ENCODE data around the gene FSTL4. TPM values are rescaled to one million over a fixed set of nuclear protein-coding genes. Genes with fewer than 3 reads are reported as not detected.

Gene FSTL4
- total RNA-seq, 6 donors from 2014 or later = 0.49 to 4.6 (median 1.1) TPM

DNA sequence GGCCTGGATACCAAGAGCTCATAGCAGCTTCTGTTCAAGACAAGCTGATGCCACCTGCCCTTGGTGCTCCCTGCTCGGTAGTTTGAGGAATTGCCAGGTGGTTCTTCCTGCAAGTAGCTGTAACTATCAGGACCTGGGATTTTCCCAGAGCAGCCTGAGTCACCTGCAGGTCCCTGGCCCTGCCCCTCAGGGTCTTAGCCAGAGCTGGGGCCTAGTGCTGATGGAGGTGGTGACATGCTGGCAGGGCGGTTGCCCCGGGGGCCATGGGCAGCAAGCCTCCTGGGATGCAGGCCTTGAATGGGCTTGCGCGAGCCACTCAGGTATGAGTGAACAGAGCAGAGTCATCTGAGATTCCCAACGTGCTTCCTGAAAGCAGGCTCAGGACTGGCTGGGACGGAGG lies 298.3 kb downstream of the FSTL4 start:
- DNase-seq (no peak), ATAC-seq (ENCODE audit: low FRiP score in 2 of 2) (no peak)
- Histone ChIP-seq H3K4me3 (no peak overlapping the region), H3K4me1 (no peaks in the 10 kb centered on the region), H3K9me3 (no peaks in the 10 kb centered on the region), H3K27me3 (no peaks in the 10 kb centered on the region), H3K36me3 (no peaks in the 10 kb centered on the region), H3K27ac (no peak overlapping the region)
- WGBS, 2 donors = 94% methylated on average over 7 of the region's 7 CpGs; no CpG with 5 or more reads in 1 of the 2 donors
- no peak for TF ChIP-seq EP300 (IDR thresholded peaks at IDR 0.05)
- TF ChIP-seq POLR2AphosphoS5 (IDR thresholded peaks at IDR 0.05) = no peak
- TF ChIP-seq, protein P1, sequence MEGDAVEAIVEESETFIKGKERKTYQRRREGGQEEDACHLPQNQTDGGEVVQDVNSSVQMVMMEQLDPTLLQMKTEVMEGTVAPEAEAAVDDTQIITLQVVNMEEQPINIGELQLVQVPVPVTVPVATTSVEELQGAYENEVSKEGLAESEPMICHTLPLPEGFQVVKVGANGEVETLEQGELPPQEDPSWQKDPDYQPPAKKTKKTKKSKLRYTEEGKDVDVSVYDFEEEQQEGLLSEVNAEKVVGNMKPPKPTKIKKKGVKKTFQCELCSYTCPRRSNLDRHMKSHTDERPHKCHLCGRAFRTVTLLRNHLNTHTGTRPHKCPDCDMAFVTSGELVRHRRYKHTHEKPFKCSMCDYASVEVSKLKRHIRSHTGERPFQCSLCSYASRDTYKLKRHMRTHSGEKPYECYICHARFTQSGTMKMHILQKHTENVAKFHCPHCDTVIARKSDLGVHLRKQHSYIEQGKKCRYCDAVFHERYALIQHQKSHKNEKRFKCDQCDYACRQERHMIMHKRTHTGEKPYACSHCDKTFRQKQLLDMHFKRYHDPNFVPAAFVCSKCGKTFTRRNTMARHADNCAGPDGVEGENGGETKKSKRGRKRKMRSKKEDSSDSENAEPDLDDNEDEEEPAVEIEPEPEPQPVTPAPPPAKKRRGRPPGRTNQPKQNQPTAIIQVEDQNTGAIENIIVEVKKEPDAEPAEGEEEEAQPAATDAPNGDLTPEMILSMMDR (IDR thresholded peaks at IDR 0.05) = no peak
- TF ChIP-seq POLR2A (IDR thresholded peaks at IDR 0.05) = no peak

DNA sequence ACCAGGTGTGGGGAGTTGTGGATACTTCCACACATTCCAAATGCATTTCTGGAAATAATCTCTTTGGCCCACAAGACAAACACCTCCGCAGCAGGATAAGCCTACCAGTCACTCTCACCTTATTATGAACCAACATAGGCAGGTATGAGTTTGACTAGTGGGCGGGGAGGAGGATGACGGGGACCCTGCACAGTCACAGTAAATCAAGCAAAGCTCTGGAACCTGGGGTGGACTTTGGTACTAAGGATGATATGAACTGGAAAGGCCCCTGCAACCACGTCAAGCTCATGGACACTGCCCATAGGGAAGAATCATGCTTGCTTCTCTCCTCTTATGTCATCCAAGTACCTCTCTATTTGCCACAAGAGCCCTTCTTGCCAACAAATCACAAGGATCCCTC lies 301.2 kb downstream of the FSTL4 start:
- Histone ChIP-seq H3K4me3 (no peak overlapping the region), H3K27ac (no peak overlapping the region), H3K27me3 (no peaks in the 10 kb centered on the region), H3K9me3 (no peaks in the 10 kb centered on the region), H3K36me3 (no peaks in the 10 kb centered on the region), H3K4me1 (no peaks in the 10 kb centered on the region)
- TF ChIP-seq EP300 (IDR thresholded peaks at IDR 0.05) = no peak
- no peak for TF ChIP-seq POLR2A (IDR thresholded peaks at IDR 0.05)
- TF ChIP-seq, protein P1 (IDR thresholded peaks at IDR 0.05) = no peak
- TF ChIP-seq POLR2AphosphoS5 (IDR thresholded peaks at IDR 0.05) = no peak
- no peak for DNase-seq
- 86 to 87% methylated on average over 4 of the region's 4 CpGs for whole genome bisulfite sequencing, 2 donors
- no peak for ATAC-seq (ENCODE audit: low FRiP score in 2 of 2)

DNA sequence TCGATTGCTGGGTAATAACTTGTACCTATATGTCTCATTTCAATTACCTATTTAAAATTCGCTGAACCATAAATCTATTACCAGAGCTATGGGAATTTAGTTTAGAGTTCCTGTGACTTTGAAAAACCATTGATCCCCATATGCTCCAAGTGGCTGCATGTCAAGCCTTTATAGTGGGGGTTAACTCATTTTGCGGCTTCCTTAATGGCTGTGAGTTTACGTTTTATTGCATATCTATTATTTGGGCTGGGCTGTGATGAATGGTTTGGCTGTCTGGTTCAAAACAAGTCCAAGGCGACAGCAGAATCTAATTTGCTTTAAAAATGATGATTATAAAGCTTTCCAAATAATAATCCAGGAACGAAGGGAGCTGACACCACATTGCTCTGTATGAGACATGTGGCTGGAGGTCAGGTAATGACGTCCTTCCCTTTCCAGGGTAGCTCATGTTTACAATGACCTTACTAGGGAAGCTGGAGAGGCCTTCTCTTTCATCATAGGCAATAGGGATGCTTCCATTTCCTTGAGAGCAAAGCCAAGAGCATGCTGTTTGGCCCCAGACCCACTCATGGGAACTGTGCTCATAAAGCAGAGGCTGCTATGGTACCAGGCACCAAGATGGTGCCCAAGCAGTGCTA lies 302.2 kb downstream of the FSTL4 start:
- TF ChIP-seq, protein P1 (IDR thresholded peaks at IDR 0.05) = no peak
- TF ChIP-seq POLR2AphosphoS5 (IDR thresholded peaks at IDR 0.05) (no peak), EP300 (IDR thresholded peaks at IDR 0.05) (no peak), POLR2A (IDR thresholded peaks at IDR 0.05) (no peak)
- H3K36me3 ChIP-seq = no peaks in the 10 kb centered on the region
- no peaks in the 10 kb centered on the region for H3K4me1 ChIP-seq
- H3K27ac ChIP-seq = no peak overlapping the region
- no peaks in the 10 kb centered on the region for H3K9me3 ChIP-seq
- DNase-seq (no peak), ATAC-seq (ENCODE audit: low FRiP score in 2 of 2) (no peak)
- H3K4me3 ChIP-seq = no peak overlapping the region
- 83 to 85% methylated on average over 7 of the region's 7 CpGs for WGBS, 2 donors
- no peaks in the 10 kb centered on the region for H3K27me3 ChIP-seq

DNA sequence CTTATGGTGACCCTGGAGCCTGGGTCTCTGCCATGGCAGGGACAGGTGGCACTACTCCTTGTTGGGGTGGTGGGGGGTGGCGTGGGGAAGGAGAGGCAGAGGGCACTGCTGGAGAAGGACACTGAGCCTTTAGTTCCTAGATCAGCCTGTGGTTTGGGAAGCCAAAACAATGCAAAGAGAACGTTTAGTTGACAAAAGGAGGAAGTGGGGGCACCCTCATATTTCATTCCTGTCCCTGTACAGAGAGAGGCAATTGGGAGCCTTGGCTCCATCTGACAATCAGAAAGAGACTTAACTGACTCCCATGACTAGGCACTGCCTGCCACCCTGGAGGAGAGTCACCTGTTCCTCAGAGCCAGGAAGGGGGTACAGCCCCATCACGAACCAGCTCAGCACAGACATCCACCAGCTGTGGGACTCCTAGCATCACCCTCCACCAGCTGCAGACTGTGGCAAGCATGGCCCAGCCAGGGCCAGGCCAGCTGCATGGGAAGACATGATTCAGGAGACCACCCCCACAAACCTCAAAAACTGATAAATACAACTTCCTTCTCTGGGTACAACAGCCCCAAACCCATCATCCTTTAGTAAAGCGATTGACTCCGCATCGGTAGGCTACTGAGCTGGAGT lies 303.1 kb downstream of the FSTL4 start:
- Histone ChIP-seq H3K36me3 (no peaks in the 10 kb centered on the region), H3K9me3 (no peaks in the 10 kb centered on the region), H3K27ac (no peak overlapping the region), H3K4me1 (no peaks in the 10 kb centered on the region), H3K4me3 (no peak overlapping the region), H3K27me3 (no peaks in the 10 kb centered on the region)
- 55 to 71% methylated on average over 6 of the region's 6 CpGs for WGBS, 2 donors
- no peak for DNase-seq
- ATAC-seq (ENCODE audit: low FRiP score in 2 of 2) = no peak
- TF ChIP-seq, protein P1 (IDR thresholded peaks at IDR 0.05) = no peak
- no peak for TF ChIP-seq POLR2AphosphoS5 (IDR thresholded peaks at IDR 0.05)
- no peak for TF ChIP-seq POLR2A (IDR thresholded peaks at IDR 0.05)
- TF ChIP-seq EP300 (IDR thresholded peaks at IDR 0.05) = no peak

DNA sequence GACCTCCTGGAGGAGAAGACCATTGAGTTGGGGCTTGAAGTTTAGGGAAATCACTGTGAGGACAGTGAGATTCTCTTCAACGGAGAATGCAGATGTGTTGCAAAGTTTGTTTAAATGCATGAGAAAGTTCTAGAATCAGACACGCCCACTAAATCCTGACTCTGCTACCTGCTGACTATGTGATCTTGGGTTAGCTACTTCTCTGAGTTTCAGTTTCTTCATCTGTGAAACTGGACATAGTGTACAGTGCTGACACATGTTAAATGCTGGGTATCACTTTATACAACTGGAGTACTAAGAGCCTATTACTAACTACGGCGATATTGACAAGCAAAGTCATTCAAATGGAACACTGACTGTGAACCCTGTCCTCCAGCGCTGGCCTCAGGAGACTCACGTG lies 305.1 kb downstream of the FSTL4 start:
- WGBS, 2 donors = 74 to 79% methylated on average over 6 of the region's 6 CpGs

More for the DNA sequence above, 305.1 kb downstream of the FSTL4 start:
- Histone ChIP-seq H3K27me3 (no peaks in the 10 kb centered on the region), H3K27ac (no peak overlapping the region), H3K4me1 (no peaks in the 10 kb centered on the region), H3K4me3 (no peak overlapping the region), H3K36me3 (no peaks in the 10 kb centered on the region), H3K9me3 (no peaks in the 10 kb centered on the region)
- no peak for TF ChIP-seq POLR2A (IDR thresholded peaks at IDR 0.05)
- no peak for TF ChIP-seq EP300 (IDR thresholded peaks at IDR 0.05)
- TF ChIP-seq, protein P1 (IDR thresholded peaks at IDR 0.05) = no peak
- no peak for TF ChIP-seq POLR2AphosphoS5 (IDR thresholded peaks at IDR 0.05)
- no peak for DNase-seq
- no peak for ATAC-seq (ENCODE audit: low FRiP score in 2 of 2)

Measured in upper lobe of left lung (tissue), 6 donors.